Right lobe of liver (tissue), 6 donors: ENCODE data around the gene TTLL4. TPM values are rescaled to one million over a fixed set of nuclear protein-coding genes. Genes with fewer than 3 reads are reported as not detected.

Source experiments
- ATAC-seq, 4 donors: fragments of 200-7000 bp; cut with Tn5 transposase; one replicate each; pipeline ENCODE4 v1.9.1; 2020; ENCODE audit warnings: mild to moderate bottlenecking in 4 of 4, moderate library complexity in 4 of 4
- DNase-seq, 3 donors: peaks; one replicate each; pipeline ENCODE4 v3.0.0-alpha.2; 2020
- H3K27ac ChIP-seq, 3 donors: fragments of 200-600 bp; one replicate each; pipeline ENCODE4 v1.8.0; 2022
- H3K27me3 ChIP-seq, 2 donors: fragments of 200-600 bp; one replicate each; pipeline ENCODE4 v1.8.0; 2022
- H3K36me3 ChIP-seq, 4 donors: fragments of 200-600 bp; sonication (generic) in 1 of 4; one replicate each; pipeline versions ENCODE4 v1.5.1 to v1.8.0; 2017 to 2022; ENCODE audit warnings: control low read depth in 1 of 4
- H3K4me1 ChIP-seq, 4 donors: fragments of 200-600 bp; sonication (generic) in 1 of 4; one replicate each; pipeline versions ENCODE4 v1.5.1 to v1.8.0; 2017 to 2022; ENCODE audit warnings: control low read depth in 1 of 4
- H3K4me3 ChIP-seq, 3 donors: fragments of 200-600 bp; one replicate each; pipeline ENCODE4 v1.8.0; 2022
- H3K9me3 ChIP-seq, 4 donors: fragments of 200-600 bp; sonication (generic) in 1 of 4; one replicate each; pipeline versions ENCODE4 v1.5.1 to v1.8.0; 2017 to 2022; ENCODE audit warnings: control low read depth in 1 of 4
- CTCF ChIP-seq, 4 donors: fragments of 200-600 bp in 3 of 4; fragments of 450-650 bp in 1 of 4; IDR thresholded peaks; one replicate each; pipeline versions ENCODE4 v1.5.1 to v1.8.0; 2016 to 2022; ENCODE audit warnings: antibody characterized with exemption in 4 of 4, mild to moderate bottlenecking in 2 of 4
- POLR2A ChIP-seq: fragments of 450-650 bp; IDR thresholded peaks from one replicate; pipeline ENCODE4 v1.6.1; 2017; ENCODE audit warnings: antibody characterized with exemption, mild to moderate bottlenecking
- WGBS: methylation state at CpG from one replicate; pipeline ENCODE4 v1.1.6; 2018; ENCODE audit warnings: low coverage, low lambda C conversion rate; ENCODE audit not compliant: insufficient coverage; ENCODE audit errors: missing lambda C conversion rate; 5-methylcytosine and 5-hydroxymethylcytosine counted together
- intact Hi-C, 2 donors: fragments of 100-400 bp; cut with DNase I; formaldehyde crosslinking; loops; one replicate each; pipeline versions ENCODE4 v1.11.2 to v1.14.1; 2022
- total RNA-seq, 6 experiments: library from RNA; depleted of rRNA in 2 of 6; stranded (reverse); fragments of >200 nt in 2 of 6; fragmentation: NEBNext Ultra II Directional in 3 of 6; extraction: Animal tissue kit (Norgen Biotek cat#: 25700) in 3 of 6; gene quantifications; one replicate each; pipeline versions ENCODE4 v1.1.0 to v1.2.4, GENCODE V29; 2016 to 2023
- donor health status: DM: no; HTN: yes; CAD: no.
- donor health status: DM: no; HTN: no; CAD: no.
- donor health status: DM: no; HTN: no; CAD: no.
- donor health status: DM: no; HTN: yes; CAD: no.
- donor health status: DM: no; HTN: yes; CAD: no.

TTLL4 gene
- total RNA-seq, 6 experiments from 2014 or later: 8.2 to 14.8 (median 11.6) TPM

- H3K4me3 ChIP-seq: no peak overlapping the region
- WGBS: 90% methylated on average over 2 of the region's 3 CpGs
- peaks cover 0 to 25% (median 0%) of the 10 kb centered on the region in 4 donors for H3K36me3 ChIP-seq
- intact Hi-C loops: no loop called here
- TF ChIP-seq POLR2A (no peak), CTCF (IDR thresholded peaks at IDR 0.05) (no peak)
- H3K4me1 ChIP-seq: no peaks in the 10 kb centered on the region
- no peak overlapping the region for H3K27ac ChIP-seq
- H3K9me3 ChIP-seq: no peaks in the 10 kb centered on the region
- ATAC-seq (no peak), DNase-seq (no peak)
- H3K27me3 ChIP-seq: no peaks in the 10 kb centered on the region
Measured at GRCh38 chr2:218694405-218695145, 16.1 kb upstream of the TTLL4 start.

DNA sequence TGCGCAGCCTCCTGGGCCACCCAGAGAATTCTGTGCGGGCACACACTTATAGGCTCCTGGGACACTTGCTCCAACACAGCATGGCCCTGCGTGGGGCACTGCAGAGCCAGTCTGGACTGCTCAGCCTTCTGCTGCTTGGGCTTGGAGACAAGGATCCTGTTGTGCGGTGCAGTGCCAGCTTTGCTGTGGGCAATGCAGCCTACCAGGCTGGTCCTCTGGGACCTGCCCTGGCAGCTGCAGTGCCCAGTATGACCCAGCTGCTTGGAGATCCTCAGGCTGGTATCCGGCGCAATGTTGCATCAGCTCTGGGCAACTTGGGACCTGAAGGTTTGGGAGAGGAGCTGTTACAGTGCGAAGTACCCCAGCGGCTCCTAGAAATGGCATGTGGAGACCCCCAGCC lies 11.8 kb upstream of the TTLL4 start:
- TF ChIP-seq POLR2A (no peak), CTCF (IDR thresholded peaks at IDR 0.05) (no peak)
- no peak overlapping the region for H3K4me3 ChIP-seq
- no peaks in the 10 kb centered on the region for H3K9me3 ChIP-seq
- intact Hi-C loops: no loop called here
- no peaks in the 10 kb centered on the region for H3K27me3 ChIP-seq
- DNase-seq (no peak), ATAC-seq (peak in 1 of 4 donors; percentile 13)
- WGBS: 80% methylated on average over 5 of the region's 8 CpGs
- H3K36me3 ChIP-seq: peaks cover 0 to 6% (median 0%) of the 10 kb centered on the region in 4 donors
- no peak overlapping the region for H3K27ac ChIP-seq
- H3K4me1 ChIP-seq: no peaks in the 10 kb centered on the region

GRCh38 chr2:218701806-218702205 lies 8.8 kb upstream of the TTLL4 start:
- Histone ChIP-seq H3K27me3 (no peaks in the 10 kb centered on the region), H3K9me3 (no peaks in the 10 kb centered on the region), H3K4me3 (no peak overlapping the region), H3K27ac (no peak overlapping the region), H3K36me3 (peaks cover 0 to 6% (median 0%) of the 10 kb centered on the region in 4 donors), H3K4me1 (no peaks in the 10 kb centered on the region)
- intact Hi-C loops: no loop called here
- WGBS: 92% methylated on average over 2 of the region's 2 CpGs
- ATAC-seq (no peak), DNase-seq (no peak)
- TF ChIP-seq POLR2A (no peak), CTCF (IDR thresholded peaks at IDR 0.05) (no peak)

GRCh38 chr2:218703341-218703740 lies 7.3 kb upstream of the TTLL4 start:
- Histone ChIP-seq H3K27ac (no peak overlapping the region), H3K27me3 (no peaks in the 10 kb centered on the region), H3K9me3 (no peaks in the 10 kb centered on the region), H3K4me3 (no peak overlapping the region), H3K36me3 (peaks cover 0 to 2% (median 0%) of the 10 kb centered on the region in 4 donors), H3K4me1 (no peaks in the 10 kb centered on the region)
- 92% methylated on average over 4 of the region's 4 CpGs for WGBS
- intact Hi-C loops: no loop called here
- ATAC-seq (no peak), DNase-seq (no peak)
- TF ChIP-seq CTCF (IDR thresholded peaks at IDR 0.05) (no peak), POLR2A (no peak)
